ENCODE results near the gene TKT.

GRCh38 chr3:53224026-53224425 lies 31.8 kb downstream of the TKT start:
- no peak for TF ChIP-seq CTCF (IDR thresholded peaks at IDR 0.05 in 2 of 3, conservative IDR thresholded peaks at IDR 0.05 in 1 of 3; ENCODE audit: borderline replicate concordance in 1 of 3, insufficient read depth in 1 of 3, low read depth in 2 of 3, low read length in 2 of 3)
- no peak for TF ChIP-seq EZH2 (IDR thresholded peaks at IDR 0.05)
- no peak for TF ChIP-seq POLR2A (IDR thresholded peaks at IDR 0.05; ENCODE audit: borderline replicate concordance, extremely low read depth, insufficient read depth, insufficient read length)
- TF ChIP-seq YY1 (IDR thresholded peaks at IDR 0.05; ENCODE audit: extremely low read depth, insufficient replicate concordance, low read depth, low read length), result no peak
- no peak for TF ChIP-seq POLR2AphosphoS5 (IDR thresholded peaks at IDR 0.05; ENCODE audit: low read depth, low read length)
- no peak for TF ChIP-seq MAX (IDR thresholded peaks at IDR 0.05)
- no peak for TF ChIP-seq EZH2phosphoT487 (IDR thresholded peaks at IDR 0.05; ENCODE audit: borderline replicate concordance)
- no peak for TF ChIP-seq SP1 (IDR thresholded peaks at IDR 0.05; ENCODE audit: low read depth)
- no peak for TF ChIP-seq RAD21 (IDR thresholded peaks at IDR 0.05; ENCODE audit: low read depth)
- no peak for TF ChIP-seq REST (IDR thresholded peaks at IDR 0.05; ENCODE audit: low read depth)
- TF ChIP-seq JUND (IDR thresholded peaks at IDR 0.05), result no peak
- no peak for TF ChIP-seq TCF7L2 (IDR thresholded peaks at IDR 0.05; ENCODE audit: borderline replicate concordance, extremely low read depth, insufficient read depth, insufficient read length)
- no peak for TF ChIP-seq FOSL1 (IDR thresholded peaks at IDR 0.05; ENCODE audit: low read depth)

All from HCT116 (cell line).